ENCODE data around the gene SLC25A34. TPM values are rescaled to one million over a fixed set of nuclear protein-coding genes. Genes with fewer than 3 reads are reported as not detected.

The SLC25A34 gene
- total and polyA plus RNA-seq, 10 of the 15 experiments (the other 5 are each of a cell fraction or from before 2014, with no cell fraction given): 0.02 to 1.6 (median 0.39) TPM

DNA sequence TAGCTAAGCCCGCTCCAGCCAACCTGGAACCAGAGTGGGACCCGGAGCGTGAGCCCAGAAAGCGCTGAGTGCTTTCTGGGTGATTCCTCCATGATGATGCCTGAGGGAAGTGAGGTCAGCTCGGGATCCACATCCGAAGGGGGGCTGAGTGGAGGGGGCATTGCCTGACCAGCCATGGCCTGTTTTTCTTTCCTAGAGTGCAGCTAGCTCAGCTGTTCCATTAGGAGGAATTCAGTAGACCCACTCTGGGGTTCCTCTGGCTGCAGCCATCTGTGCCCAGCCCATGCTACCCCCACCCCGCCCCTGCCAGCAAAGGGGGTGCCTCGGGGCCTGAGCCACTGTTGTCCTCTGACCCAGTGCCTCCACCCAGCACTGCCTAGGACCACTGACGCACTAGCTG, 9.6 kb upstream of the SLC25A34 start:
- H4K20me1 ChIP-seq (ENCODE audit: control insufficient read depth, insufficient read depth): no peaks in the 10 kb centered on the region
- ATAC-seq (no peak), DNase-seq (ENCODE audit: low read depth, low spot score) (no peak), FAIRE-seq (no peak)
- no peaks in the 10 kb centered on the region for H3K4me1 ChIP-seq (ENCODE audit: control insufficient read depth, insufficient read depth, low read length)
- H3K36me3 ChIP-seq (ENCODE audit: control insufficient read depth in 2 of 2, insufficient read depth in 2 of 2, low read length in 1 of 2): peaks cover 21 to 35% of the 10 kb centered on the region in 2 experiments
- H2AFZ ChIP-seq (ENCODE audit: control insufficient read depth, low read depth, low read length): no peak overlapping the region
- 97% methylated on average over 9 of the region's 9 CpGs for WGBS (ENCODE audit: insufficient coverage, insufficient replicate concordance, low lambda C conversion rate, missing lambda C conversion rate)
- H3K79me2 ChIP-seq (ENCODE audit: control insufficient read depth, insufficient read depth, low read length): no peaks in the 10 kb centered on the region
- BruUV-seq (replicated peaks): no TSS peak
- ChIA-PET CTCF (no interaction called here), POLR2A (no interaction called here), SMC1A (ENCODE audit: uncharacterized antibody, unreplicated experiment) (no interaction called here), RAD21 (ENCODE audit: unreplicated experiment) (no interaction called here)
- no peak overlapping the region for H3K4me2 ChIP-seq (ENCODE audit: control insufficient read depth, insufficient read depth)
- H3K27ac ChIP-seq (ENCODE audit: control insufficient read depth, insufficient read depth): no peak overlapping the region
- no peak overlapping the region for H3K9ac ChIP-seq (ENCODE audit: control insufficient read depth, insufficient read depth, low read length)
- no peaks in the 10 kb centered on the region for H3K27me3 ChIP-seq (replicated peaks in 1 of 2; ENCODE audit: control insufficient read depth in 2 of 2, insufficient read depth in 2 of 2, low read length in 1 of 2)
- no peak overlapping the region for H3K4me3 ChIP-seq
- H3K9me3 ChIP-seq (replicated peaks; ENCODE audit: control insufficient read depth, insufficient read depth, low read length): no peaks in the 10 kb centered on the region
- no peak for TF ChIP-seq SREBF2 (IDR thresholded peaks at IDR 0.05; ENCODE audit: low read length)
- no peak for TF ChIP-seq ATF7 (IDR thresholded peaks at IDR 0.05; ENCODE audit: low read depth)
- no peak for TF ChIP-seq JUNB (IDR thresholded peaks at IDR 0.05)
- no peak for TF ChIP-seq ZNF384 (IDR thresholded peaks at IDR 0.05; ENCODE audit: borderline replicate concordance, low read depth, low read length)
- no peak for TF ChIP-seq ASH2L (IDR thresholded peaks at IDR 0.05; ENCODE audit: borderline replicate concordance, low read depth)
- TF ChIP-seq SUZ12 (IDR thresholded peaks at IDR 0.05; ENCODE audit: unreplicated experiment): no peak
- in situ Hi-C loops (cut with MboI): no loop called here
- intact Hi-C loops (cut with micrococcal nuclease; ENCODE audit: unreplicated experiment): no loop called here

DNA sequence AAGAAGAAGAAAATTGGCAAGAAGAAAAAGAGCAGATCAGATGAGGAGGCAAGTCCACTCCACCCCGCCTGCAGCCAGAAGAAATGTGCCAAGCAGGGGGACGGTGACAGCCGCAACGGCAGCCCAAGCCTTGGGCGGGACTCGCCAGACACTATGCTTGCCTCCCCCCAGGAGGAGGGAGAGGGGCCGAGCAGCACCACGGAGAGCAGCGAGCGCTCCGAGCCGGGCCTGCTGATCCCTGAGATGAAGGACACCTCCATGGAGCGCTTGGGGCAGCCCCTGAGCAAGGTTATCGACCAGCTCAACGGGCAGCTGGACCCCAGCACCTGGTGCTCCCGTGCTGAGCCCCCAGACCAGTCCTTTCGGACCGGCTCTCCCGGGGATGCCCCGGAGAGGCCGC, 9.0 kb upstream of the SLC25A34 start:
- intact Hi-C loops (cut with micrococcal nuclease; ENCODE audit: unreplicated experiment): no loop called here
- Histone ChIP-seq H3K36me3 (ENCODE audit: control insufficient read depth in 2 of 2, insufficient read depth in 2 of 2, low read length in 1 of 2) (peaks cover 21 to 37% of the 10 kb centered on the region in 2 experiments), H3K4me2 (ENCODE audit: control insufficient read depth, insufficient read depth) (no peak overlapping the region), H2AFZ (ENCODE audit: control insufficient read depth, low read depth, low read length) (no peak overlapping the region), H3K4me1 (ENCODE audit: control insufficient read depth, insufficient read depth, low read length) (no peaks in the 10 kb centered on the region), H3K27me3 (replicated peaks in 1 of 2; ENCODE audit: control insufficient read depth in 2 of 2, insufficient read depth in 2 of 2, low read length in 1 of 2) (no peaks in the 10 kb centered on the region), H3K4me3 (no peak overlapping the region), H3K79me2 (ENCODE audit: control insufficient read depth, insufficient read depth, low read length) (no peaks in the 10 kb centered on the region), H3K27ac (ENCODE audit: control insufficient read depth, insufficient read depth) (no peak overlapping the region), H3K9me3 (replicated peaks; ENCODE audit: control insufficient read depth, insufficient read depth, low read length) (no peaks in the 10 kb centered on the region), H4K20me1 (ENCODE audit: control insufficient read depth, insufficient read depth) (no peaks in the 10 kb centered on the region), H3K9ac (ENCODE audit: control insufficient read depth, insufficient read depth, low read length) (no peak overlapping the region)
- no peak for FAIRE-seq
- SMC1A ChIA-PET (ENCODE audit: uncharacterized antibody, unreplicated experiment): no interaction called here
- 98% methylated on average over 21 of the region's 21 CpGs for WGBS (ENCODE audit: insufficient coverage, insufficient replicate concordance, low lambda C conversion rate, missing lambda C conversion rate)
- BruUV-seq (replicated peaks): no TSS peak
- POLR2A ChIA-PET: no interaction called here
- RAD21 ChIA-PET (ENCODE audit: unreplicated experiment): no interaction called here
- no peak for ATAC-seq
- in situ Hi-C loops (cut with MboI): no loop called here
- TF ChIP-seq CHD1 (IDR thresholded peaks at IDR 0.05; ENCODE audit: low read depth, low read length) (no peak), RB1 (IDR thresholded peaks at IDR 0.05; ENCODE audit: borderline replicate concordance) (no peak), NR2F1 (conservative IDR thresholded peaks at IDR 0.05) (no peak), CBX5 (IDR thresholded peaks at IDR 0.05; ENCODE audit: low read depth) (no peak), YBX1 (IDR thresholded peaks at IDR 0.05) (no peak), ZNF622 (IDR thresholded peaks at IDR 0.05) (no peak), CHD4 (IDR thresholded peaks at IDR 0.05) (no peak), ZNF207 (IDR thresholded peaks at IDR 0.05; ENCODE audit: borderline replicate concordance) (no peak), ETV6 (conservative IDR thresholded peaks at IDR 0.05 in 1 of 2, IDR thresholded peaks at IDR 0.05 in 1 of 2; ENCODE audit: borderline replicate concordance in 1 of 2, low read depth in 1 of 2) (no peak), IKZF2 (IDR thresholded peaks at IDR 0.05) (no peak), SRF (IDR thresholded peaks at IDR 0.05; ENCODE audit: low read depth in 2 of 2, low read length in 2 of 2) (no peak), LARP7 (IDR thresholded peaks at IDR 0.05) (no peak), NFYA (IDR thresholded peaks at IDR 0.05; ENCODE audit: borderline replicate concordance, low read depth, low read length) (no peak)
- TF ChIP-seq, protein P1, sequence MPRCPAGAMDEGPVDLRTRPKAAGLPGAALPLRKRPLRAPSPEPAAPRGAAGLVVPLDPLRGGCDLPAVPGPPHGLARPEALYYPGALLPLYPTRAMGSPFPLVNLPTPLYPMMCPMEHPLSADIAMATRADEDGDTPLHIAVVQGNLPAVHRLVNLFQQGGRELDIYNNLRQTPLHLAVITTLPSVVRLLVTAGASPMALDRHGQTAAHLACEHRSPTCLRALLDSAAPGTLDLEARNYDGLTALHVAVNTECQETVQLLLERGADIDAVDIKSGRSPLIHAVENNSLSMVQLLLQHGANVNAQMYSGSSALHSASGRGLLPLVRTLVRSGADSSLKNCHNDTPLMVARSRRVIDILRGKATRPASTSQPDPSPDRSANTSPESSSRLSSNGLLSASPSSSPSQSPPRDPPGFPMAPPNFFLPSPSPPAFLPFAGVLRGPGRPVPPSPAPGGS (IDR thresholded peaks at IDR 0.05; ENCODE audit: borderline replicate concordance, insufficient read depth, low read depth, low read length, poor library complexity, severe bottlenecking): no peak
- no peak for DNase-seq (ENCODE audit: low read depth, low spot score)
- CTCF ChIA-PET: no interaction called here

Data from GM12878 (cell line).